Measurements from ENCODE around the gene UBE2C. TPM values are rescaled to one million over a fixed set of nuclear protein-coding genes. Genes with fewer than 3 reads are reported as not detected.
"Not testable (repeated sequence)": the region's sequence is repeated elsewhere in the genome, so short reads cannot be mapped to it uniquely, and the experiment has no call there.

Gene UBE2C
- 241 and 249 TPM in 2 replicates for total RNA-seq (2021)
- Bru-seq, nascent RNA, result percentile 94 among the genes with signal in this experiment
- percentile 94 among the genes with signal in this experiment for BruChase-seq, experiment 1, labeled RNA remaining after a 2-hour chase
- percentile 97 among the genes with signal in this experiment for BruChase-seq, experiment 2, labeled RNA remaining after a 6-hour chase
- long read RNA-seq, transcript UBE2C-203 (5 exons, 665 nt), result minor isoform, 17 of 364 reads
- long read RNA-seq, transcript UBE2C-204 (6 exons, 850 nt), result major isoform, 316 of 364 reads
- long read RNA-seq, partial matches to known transcripts, result 12 of 364 reads
- long read RNA-seq, other reads (novel, unspliced or antisense), result 8 of 364 reads

- DNase-seq (ENCODE audit: low spot score), result peak; percentile 100
- Histone ChIP-seq H3K27ac (ENCODE audit: low read depth, low read length, poor library complexity, severe bottlenecking) (peak within 1 kb of the TSS; percentile 94), H3K9me3 (ENCODE audit: low read depth, low read length, poor library complexity, severe bottlenecking) (no peaks in the 10 kb centered on the region), H3K27me3 (replicated peaks; ENCODE audit: insufficient read depth, low read depth, low read length, poor library complexity) (no peaks in the 10 kb centered on the region), H3K4me1 (ENCODE audit: insufficient read depth, low read length, poor library complexity, severe bottlenecking) (peaks cover 8% of the 10 kb centered on the region), H3K4me3 (ENCODE audit: low read depth, low read length, poor library complexity, severe bottlenecking) (peak within 1 kb of the TSS; percentile 96), H3K36me3 (ENCODE audit: insufficient read depth, low read length, poor library complexity, severe bottlenecking) (peaks cover 81% of the 10 kb centered on the region)
- BruUV-seq (replicated peaks), result no TSS peak
- POLR2A ChIA-PET (ENCODE audit: low non-redundant PET), result interaction anchor here (0.6 to 1.2 kb wide), 3 partner anchors 10 to 140 kb away, joined by 3 to 5 read pairs (median 3); no protein-coding TSS in a partner anchor
- TF ChIP-seq CTCF (conservative IDR thresholded peaks at IDR 0.05; ENCODE audit: low read depth, low read length) (no peak), EZH2 (IDR thresholded peaks at IDR 0.05; ENCODE audit: borderline replicate concordance, low read depth, low read length, poor library complexity, severe bottlenecking) (no peak)
- CTCF ChIA-PET, result no interaction called here
- intact Hi-C loops (cut with micrococcal nuclease; ENCODE audit: unreplicated experiment), result no loop called here
These were observed at the start of gene UBE2C for GRCh38 chr20:45812157-45813005. Gene UBE2C, plus strand, starts transcription at chr20:45812644. Its CDS starts 52 bp downstream, at chr20:45812696.

GRCh38 chr20:45764618-45765282, 47.7 kb upstream of the UBE2C start:
- H3K36me3 ChIP-seq (ENCODE audit: insufficient read depth, low read length, poor library complexity, severe bottlenecking); H3K27ac ChIP-seq (ENCODE audit: low read depth, low read length, poor library complexity, severe bottlenecking); BruUV-seq (replicated peaks); DNase-seq (ENCODE audit: low spot score); H3K4me3 ChIP-seq (ENCODE audit: low read depth, low read length, poor library complexity, severe bottlenecking); H3K4me1 ChIP-seq (ENCODE audit: insufficient read depth, low read length, poor library complexity, severe bottlenecking); H3K27me3 ChIP-seq (replicated peaks; ENCODE audit: insufficient read depth, low read depth, low read length, poor library complexity); CTCF ChIA-PET; intact Hi-C loops (cut with micrococcal nuclease; ENCODE audit: unreplicated experiment); H3K9me3 ChIP-seq (ENCODE audit: low read depth, low read length, poor library complexity, severe bottlenecking); POLR2A ChIA-PET (ENCODE audit: low non-redundant PET): not testable (repeated sequence)

- Histone ChIP-seq H3K27me3 (replicated peaks; ENCODE audit: insufficient read depth, low read depth, low read length, poor library complexity) (no peaks in the 10 kb centered on the region), H3K9me3 (ENCODE audit: low read depth, low read length, poor library complexity, severe bottlenecking) (no peaks in the 10 kb centered on the region), H3K4me3 (ENCODE audit: low read depth, low read length, poor library complexity, severe bottlenecking) (no peak overlapping the region), H3K36me3 (ENCODE audit: insufficient read depth, low read length, poor library complexity, severe bottlenecking) (no peaks in the 10 kb centered on the region), H3K4me1 (ENCODE audit: insufficient read depth, low read length, poor library complexity, severe bottlenecking) (no peaks in the 10 kb centered on the region), H3K27ac (ENCODE audit: low read depth, low read length, poor library complexity, severe bottlenecking) (no peak overlapping the region)
- intact Hi-C loops (cut with micrococcal nuclease; ENCODE audit: unreplicated experiment), result no loop called here
- ChIA-PET POLR2A (ENCODE audit: low non-redundant PET) (no interaction called here), CTCF (no interaction called here)
- DNase-seq (ENCODE audit: low spot score), result no peak
- no TSS peak for BruUV-seq (replicated peaks)
- no peak for TF ChIP-seq EZH2 (IDR thresholded peaks at IDR 0.05; ENCODE audit: borderline replicate concordance, low read depth, low read length, poor library complexity, severe bottlenecking)
- no peak for TF ChIP-seq CTCF (conservative IDR thresholded peaks at IDR 0.05; ENCODE audit: low read depth, low read length)
These were observed 47.1 kb upstream of the UBE2C start for GRCh38 chr20:45765307-45765875.

Data from A673 (cell line).